Caco-2 (cell line): ENCODE data around the gene SLC16A6. TPM values are rescaled to one million over a fixed set of nuclear protein-coding genes. Genes with fewer than 3 reads are reported as not detected.

Experiments
- BruUV-seq: library from RNA; stranded (reverse); fragments of 400-500 nt; replicated peaks from 2 replicates; lab custom pipeline; 2021; lab: Mats Ljungman, UMichigan
- CTCF ChIA-PET: fragments of 300-600 bp; sonication (Branson Sonifier 250); formaldehyde crosslinking; loops from one replicate; lab custom pipeline; 2022; ENCODE audit warnings: antibody characterized with exemption; lab: Charles Lee
- POLR2A ChIA-PET: fragments of 300-600 bp; sonication (Branson Sonifier 250); formaldehyde crosslinking; loops from one replicate; lab custom pipeline; 2022; ENCODE audit warnings: antibody characterized with exemption; lab: Charles Lee
- DNase-seq, 2 experiments: peaks; one replicate each; pipeline versions ENCODE4 v3.0.0 to v3.0.0-alpha.2; 2020 to 2022
- H3K27me3 ChIP-seq: replicated peaks from 2 replicates; pipeline ENCODE4 v1.6.0; 2011; ENCODE audit warnings: low read length; ENCODE audit not compliant: control insufficient read depth, insufficient read depth
- H3K36me3 ChIP-seq: 2 replicates; pipeline ENCODE4 v1.5.1; 2011; ENCODE audit warnings: low read length; ENCODE audit not compliant: control insufficient read depth, insufficient read depth
- H3K4me1 ChIP-seq: fragments of 250-450 bp; sonication (Bioruptor Pico); 2 replicates; pipeline ENCODE4 v1.5.1; 2020; ENCODE audit warnings: mild to moderate bottlenecking
- H3K4me3 ChIP-seq: 2 replicates; pipeline ENCODE4 v1.5.1; 2011; ENCODE audit warnings: low read depth, mild to moderate bottlenecking, control low read depth, low read length
- H3K9me3 ChIP-seq: fragments of 250-450 bp; sonication (Bioruptor Pico); 2 replicates; pipeline ENCODE4 v1.5.1; 2020; ENCODE audit warnings: mild to moderate bottlenecking, moderate library complexity
- H3K27ac Mint-ChIP-seq: one replicate; pipeline ENCODE4 v1.8.0; 2022; ENCODE audit warnings: mixed read lengths; ENCODE audit not compliant: unreplicated experiment
- H3K27me3 Mint-ChIP-seq: one replicate; pipeline ENCODE4 v1.8.0; 2022; ENCODE audit warnings: mixed read lengths; ENCODE audit not compliant: insufficient read depth, unreplicated experiment
- H3K36me3 Mint-ChIP-seq: one replicate; pipeline ENCODE4 v1.8.0; 2022; ENCODE audit warnings: mild to moderate bottlenecking, mixed read lengths; ENCODE audit not compliant: insufficient read depth, unreplicated experiment
- H3K4me1 Mint-ChIP-seq: one replicate; pipeline ENCODE4 v1.8.0; 2022; ENCODE audit warnings: low read depth, mixed read lengths; ENCODE audit not compliant: unreplicated experiment
- H3K4me3 Mint-ChIP-seq: one replicate; pipeline ENCODE4 v1.8.0; 2022; ENCODE audit warnings: mild to moderate bottlenecking, moderate library complexity, mixed read lengths; ENCODE audit not compliant: unreplicated experiment
- H3K9me3 Mint-ChIP-seq: one replicate; pipeline ENCODE4 v1.8.0; 2022; ENCODE audit warnings: mixed read lengths; ENCODE audit not compliant: unreplicated experiment
- intact Hi-C: fragments of 100-400 bp; cut with micrococcal nuclease; formaldehyde crosslinking; loops from one replicate; pipeline ENCODE4 v1.10.0; 2022; ENCODE audit not compliant: unreplicated experiment
- total RNA-seq: library from RNA; stranded (reverse); gene quantifications from 2 replicates; pipeline ENCODE4 v1.2.3, GENCODE V29; 2022
- TF ChIP-seq, protein P1 (sequence below), 2 experiments: fragments of 200-600 bp in 1 of 2; IDR thresholded peaks; 1 replicate in 1 of 2; 2 replicates in 1 of 2; pipeline versions ENCODE4 v1.5.1 to v1.8.0; 2011 to 2022; ENCODE audit warnings: antibody characterized with exemption in 1 of 2, control low read depth in 1 of 2, inconsistent platforms in 1 of 2, low read depth in 1 of 2, low read length in 1 of 2, mild to moderate bottlenecking in 1 of 2, moderate library complexity in 1 of 2; ENCODE audit not compliant: insufficient read depth in 1 of 2, severe bottlenecking in 1 of 2, unreplicated experiment in 1 of 2

The SLC16A6 gene
- total RNA-seq, 1 experiment from 2014 or later: 1.0 TPM

DNA sequence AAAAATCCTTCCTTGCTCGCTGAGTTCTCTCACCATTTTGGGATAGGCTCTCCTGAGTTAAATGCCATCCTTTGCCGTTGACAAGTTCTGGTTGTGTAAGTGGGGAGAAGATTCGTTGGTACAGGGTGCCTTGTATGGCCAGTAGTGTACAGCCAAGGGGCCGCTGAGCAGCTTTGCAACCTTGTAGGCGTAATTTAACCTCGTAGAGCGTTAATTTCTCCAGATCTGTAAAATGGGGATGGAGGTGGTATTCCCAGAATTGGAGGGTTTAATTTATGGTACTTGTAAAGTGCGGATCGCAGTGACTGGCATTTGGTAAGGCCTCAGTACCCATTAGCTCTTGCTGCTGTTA lies 1.7 kb upstream of the SLC16A6 start:
- BruUV-seq: TSS peak; percentile 26
- intact Hi-C loops: loop anchor here (1.0 kb wide), 1 partner anchor 107 kb away; no protein-coding TSS in a partner anchor
- ChIA-PET POLR2A (no interaction called here), CTCF (interaction anchor here (1.4 kb wide), 1 partner anchor 106 kb away, joined by 14 read pairs; no protein-coding TSS in a partner anchor)
- no peak for DNase-seq
- peaks cover 6% of the 10 kb centered on the region; the same call in 1 of the 2 replicates for H3K4me1 ChIP-seq
- Mint-ChIP-seq H3K27ac (peak overlapping the region; percentile 76), H3K4me3 (peak overlapping the region; percentile 76), H3K27me3 (peaks cover 3% of the 10 kb centered on the region), H3K4me1 (peaks cover 8% of the 10 kb centered on the region), H3K9me3 (no peaks in the 10 kb centered on the region), H3K36me3 (peaks cover 5% of the 10 kb centered on the region)
- no peaks in the 10 kb centered on the region for H3K9me3 ChIP-seq
- peak overlapping the region; percentile 87 for H3K4me3 ChIP-seq
- H3K36me3 ChIP-seq: no peaks in the 10 kb centered on the region
- no peaks in the 10 kb centered on the region for H3K27me3 ChIP-seq
- TF ChIP-seq, protein P1, sequence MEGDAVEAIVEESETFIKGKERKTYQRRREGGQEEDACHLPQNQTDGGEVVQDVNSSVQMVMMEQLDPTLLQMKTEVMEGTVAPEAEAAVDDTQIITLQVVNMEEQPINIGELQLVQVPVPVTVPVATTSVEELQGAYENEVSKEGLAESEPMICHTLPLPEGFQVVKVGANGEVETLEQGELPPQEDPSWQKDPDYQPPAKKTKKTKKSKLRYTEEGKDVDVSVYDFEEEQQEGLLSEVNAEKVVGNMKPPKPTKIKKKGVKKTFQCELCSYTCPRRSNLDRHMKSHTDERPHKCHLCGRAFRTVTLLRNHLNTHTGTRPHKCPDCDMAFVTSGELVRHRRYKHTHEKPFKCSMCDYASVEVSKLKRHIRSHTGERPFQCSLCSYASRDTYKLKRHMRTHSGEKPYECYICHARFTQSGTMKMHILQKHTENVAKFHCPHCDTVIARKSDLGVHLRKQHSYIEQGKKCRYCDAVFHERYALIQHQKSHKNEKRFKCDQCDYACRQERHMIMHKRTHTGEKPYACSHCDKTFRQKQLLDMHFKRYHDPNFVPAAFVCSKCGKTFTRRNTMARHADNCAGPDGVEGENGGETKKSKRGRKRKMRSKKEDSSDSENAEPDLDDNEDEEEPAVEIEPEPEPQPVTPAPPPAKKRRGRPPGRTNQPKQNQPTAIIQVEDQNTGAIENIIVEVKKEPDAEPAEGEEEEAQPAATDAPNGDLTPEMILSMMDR (IDR thresholded peaks at IDR 0.05; ENCODE audit: insufficient read depth in 1 of 2, low read depth in 1 of 2, low read length in 1 of 2, severe bottlenecking in 1 of 2, unreplicated experiment in 1 of 2): no peak

GRCh38 chr17:68291836-68292688 lies 1.1 kb upstream of the SLC16A6 start:
- Histone ChIP-seq H3K4me1 (peaks cover 6% of the 10 kb centered on the region; the same call in 1 of the 2 replicates), H3K4me3 (peak overlapping the region; percentile 87), H3K27me3 (no peaks in the 10 kb centered on the region), H3K9me3 (no peaks in the 10 kb centered on the region), H3K36me3 (no peaks in the 10 kb centered on the region)
- intact Hi-C loops: loop anchor here (1.0 to 2.0 kb wide), 2 partner anchors 37 to 107 kb away; no protein-coding TSS in a partner anchor
- peak overlapping the region; percentile 76 for H3K4me3 Mint-ChIP-seq
- peaks cover 3% of the 10 kb centered on the region for H3K27me3 Mint-ChIP-seq
- ChIA-PET CTCF (interaction anchor here (1.4 kb wide), 1 partner anchor 107 kb away, joined by 14 read pairs; no protein-coding TSS in a partner anchor), POLR2A (no interaction called here)
- H3K36me3 Mint-ChIP-seq: peaks cover 5% of the 10 kb centered on the region
- DNase-seq: peak; percentile 79 to 86
- peak overlapping the region; percentile 76 for H3K27ac Mint-ChIP-seq
- no TSS peak for BruUV-seq
- H3K4me1 Mint-ChIP-seq: peaks cover 8% of the 10 kb centered on the region
- TF ChIP-seq, protein P1 (IDR thresholded peaks at IDR 0.05; ENCODE audit: insufficient read depth in 1 of 2, low read depth in 1 of 2, low read length in 1 of 2, severe bottlenecking in 1 of 2, unreplicated experiment in 1 of 2): peak in 1 of 2 experiments; percentile 26
- no peaks in the 10 kb centered on the region for H3K9me3 Mint-ChIP-seq

- peak overlapping the region; percentile 8 for H3K27ac Mint-ChIP-seq
- H3K36me3 Mint-ChIP-seq: peaks cover 5% of the 10 kb centered on the region
- TF ChIP-seq, protein P1 (IDR thresholded peaks at IDR 0.05; ENCODE audit: insufficient read depth in 1 of 2, low read depth in 1 of 2, low read length in 1 of 2, severe bottlenecking in 1 of 2, unreplicated experiment in 1 of 2): no peak
- TSS peak; percentile 73 for BruUV-seq
- H3K4me1 Mint-ChIP-seq: no peaks in the 10 kb centered on the region
- CTCF ChIA-PET: interaction anchor here (0.6 to 0.9 kb wide), 3 partner anchors 33 to 145 kb away, joined by 3 to 5 read pairs (median 4); no protein-coding TSS in a partner anchor
- intact Hi-C loops: loop anchor here (2.0 kb wide), 1 partner anchor 38 kb away; no protein-coding TSS in a partner anchor
- no peaks in the 10 kb centered on the region for H3K9me3 Mint-ChIP-seq
- POLR2A ChIA-PET: interaction anchor here (0.6 kb wide), 4 partner anchors 13 to 562 kb away, joined by 3 to 6 read pairs (median 4); no protein-coding TSS in a partner anchor
- H3K4me1 ChIP-seq: peaks cover 6% of the 10 kb centered on the region; the same call in 1 of the 2 replicates
- H3K4me3 Mint-ChIP-seq: peak overlapping the region; percentile 76
- H3K27me3 Mint-ChIP-seq: peaks cover 3% of the 10 kb centered on the region
- peak overlapping the region; percentile 87 for H3K4me3 ChIP-seq
- no peaks in the 10 kb centered on the region for H3K9me3 ChIP-seq
- DNase-seq: peak in 1 of 2 experiments; percentile 19
- no peaks in the 10 kb centered on the region for H3K27me3 ChIP-seq
- no peaks in the 10 kb centered on the region for H3K36me3 ChIP-seq
Observed at GRCh38 chr17:68290268-68290954, 516 bp downstream of the SLC16A6 start.
